Astrocyte of the cerebellum (primary cell): ENCODE measurements around the gene MAGI1.
"Not testable (repeated sequence)": the region's sequence is repeated elsewhere in the genome, so short reads cannot be mapped to it uniquely, and the experiment has no call there.

Experiments used
- DNase-seq: peaks from one replicate; pipeline ENCODE4 v3.0.0-alpha.2; 2011; ENCODE audit warnings: low read depth
- H3K4me3 ChIP-seq: 2 replicates; pipeline ENCODE4 v1.5.1; 2011; ENCODE audit warnings: mild to moderate bottlenecking, low read depth, low read length, moderate library complexity
- CTCF ChIP-seq: IDR thresholded peaks from 2 replicates; pipeline ENCODE4 v1.5.1; 2012; ENCODE audit warnings: low read length, low read depth, moderate library complexity, mild to moderate bottlenecking; ENCODE audit errors: missing control alignments
- in situ Hi-C: cut with HindIII; loops from 2 replicates; pipeline ENCODE4 v1.10.0; 2017; ENCODE audit warnings: low sequenced_read_pairs

The MAGI1 gene

GRCh38 chr3:65531499-65531898 lies 507.2 kb downstream of the MAGI1 start:
- in situ Hi-C loops = no loop called here
- H3K4me3 ChIP-seq = no peak overlapping the region
- DNase-seq = no peak
- TF ChIP-seq CTCF = no peak

GRCh38 chr3:65526656-65527055 lies 512.1 kb downstream of the MAGI1 start:
- TF ChIP-seq CTCF = no peak
- H3K4me3 ChIP-seq = no peak overlapping the region
- DNase-seq = no peak
- in situ Hi-C loops = no loop called here

GRCh38 chr3:65524584-65524983 lies 514.1 kb downstream of the MAGI1 start:
- no peak for DNase-seq
- H3K4me3 ChIP-seq = no peak overlapping the region
- in situ Hi-C loops = no loop called here
- no peak for TF ChIP-seq CTCF

- no peak overlapping the region for H3K4me3 ChIP-seq
- TF ChIP-seq CTCF = no peak
- in situ Hi-C loops = no loop called here
- no peak for DNase-seq
Observed at GRCh38 chr3:65523878-65524277, 514.8 kb downstream of the MAGI1 start.

- no peak for DNase-seq
- TF ChIP-seq CTCF = no peak
- in situ Hi-C loops = no loop called here
- no peak overlapping the region for H3K4me3 ChIP-seq
Observed at GRCh38 chr3:65521032-65521431, 517.7 kb downstream of the MAGI1 start.

GRCh38 chr3:65516998-65517397 lies 521.7 kb downstream of the MAGI1 start:
- in situ Hi-C loops = no loop called here
- TF ChIP-seq CTCF = no peak
- no peak overlapping the region for H3K4me3 ChIP-seq
- no peak for DNase-seq

- H3K4me3 ChIP-seq, in situ Hi-C loops, DNase-seq: not testable (repeated sequence)
Observed at GRCh38 chr3:65514317-65514716, 524.4 kb downstream of the MAGI1 start.

- in situ Hi-C loops, DNase-seq, H3K4me3 ChIP-seq: not testable (repeated sequence)
Observed at GRCh38 chr3:65509423-65509794, 529.3 kb downstream of the MAGI1 start.
